ENCODE data around the gene TERF2IP.

TERF2IP gene

DNA sequence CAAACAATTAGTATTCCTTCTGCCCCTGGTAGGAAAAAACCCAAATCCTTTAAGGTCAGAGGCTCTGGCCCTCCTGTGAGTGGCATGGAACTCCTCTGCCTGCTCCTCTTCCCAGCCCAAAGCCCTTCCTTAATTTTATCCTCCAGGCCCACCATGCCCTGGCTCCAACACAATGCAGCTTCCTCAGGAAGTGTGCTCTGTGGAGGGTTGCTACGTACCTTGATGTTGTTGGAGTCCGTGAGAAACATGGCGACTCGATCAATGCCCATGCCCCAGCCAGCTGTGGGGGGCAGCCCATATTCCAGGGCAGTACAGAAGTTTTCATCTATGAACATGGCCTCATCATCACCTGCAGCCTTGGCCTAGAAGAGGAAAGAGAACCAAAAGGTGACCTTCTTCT lies 19.2 kb upstream of the TERF2IP start:
- TF ChIP-seq, protein P1, sequence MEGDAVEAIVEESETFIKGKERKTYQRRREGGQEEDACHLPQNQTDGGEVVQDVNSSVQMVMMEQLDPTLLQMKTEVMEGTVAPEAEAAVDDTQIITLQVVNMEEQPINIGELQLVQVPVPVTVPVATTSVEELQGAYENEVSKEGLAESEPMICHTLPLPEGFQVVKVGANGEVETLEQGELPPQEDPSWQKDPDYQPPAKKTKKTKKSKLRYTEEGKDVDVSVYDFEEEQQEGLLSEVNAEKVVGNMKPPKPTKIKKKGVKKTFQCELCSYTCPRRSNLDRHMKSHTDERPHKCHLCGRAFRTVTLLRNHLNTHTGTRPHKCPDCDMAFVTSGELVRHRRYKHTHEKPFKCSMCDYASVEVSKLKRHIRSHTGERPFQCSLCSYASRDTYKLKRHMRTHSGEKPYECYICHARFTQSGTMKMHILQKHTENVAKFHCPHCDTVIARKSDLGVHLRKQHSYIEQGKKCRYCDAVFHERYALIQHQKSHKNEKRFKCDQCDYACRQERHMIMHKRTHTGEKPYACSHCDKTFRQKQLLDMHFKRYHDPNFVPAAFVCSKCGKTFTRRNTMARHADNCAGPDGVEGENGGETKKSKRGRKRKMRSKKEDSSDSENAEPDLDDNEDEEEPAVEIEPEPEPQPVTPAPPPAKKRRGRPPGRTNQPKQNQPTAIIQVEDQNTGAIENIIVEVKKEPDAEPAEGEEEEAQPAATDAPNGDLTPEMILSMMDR (IDR thresholded peaks at IDR 0.05; ENCODE audit: unreplicated experiment in 3 of 3) = no peak
- Mint-ChIP-seq H3K27me3 (ENCODE audit: low read depth) (no peaks in the 10 kb centered on the region), H3K9me3 (no peaks in the 10 kb centered on the region), H3K36me3 (ENCODE audit: low read depth) (peaks cover 69% of the 10 kb centered on the region), H3K4me3 (no peak overlapping the region), H3K27ac (peak overlapping the region in 1 of 3 experiments; percentile 50), H3K4me1 (no peaks in the 10 kb centered on the region)

DNA sequence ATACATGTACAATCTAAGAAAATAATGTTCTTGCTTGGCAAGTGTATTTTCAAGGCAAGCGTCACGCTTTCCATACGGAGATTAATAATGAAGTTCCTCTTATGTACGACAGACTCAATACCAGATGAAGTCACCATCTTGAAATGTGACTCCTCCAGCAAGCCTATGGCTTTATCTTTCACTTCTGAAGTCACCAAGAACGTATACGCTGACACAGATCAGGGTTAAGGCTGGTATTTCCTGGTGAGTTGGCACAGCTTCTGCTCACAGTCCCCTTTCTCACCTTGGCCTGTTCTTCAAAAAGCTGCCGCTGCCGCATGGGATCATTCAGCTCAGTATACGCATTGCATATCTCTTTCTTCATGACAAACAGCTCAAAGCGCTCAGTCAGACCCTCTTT lies 18.4 kb upstream of the TERF2IP start:
- TF ChIP-seq, protein P1 (IDR thresholded peaks at IDR 0.05; ENCODE audit: unreplicated experiment in 3 of 3) = no peak
- Mint-ChIP-seq H3K9me3 (no peaks in the 10 kb centered on the region), H3K27me3 (ENCODE audit: low read depth) (no peaks in the 10 kb centered on the region), H3K36me3 (ENCODE audit: low read depth) (peaks cover 75% of the 10 kb centered on the region), H3K4me1 (no peaks in the 10 kb centered on the region), H3K4me3 (no peak overlapping the region), H3K27ac (no peak overlapping the region)

GRCh38 chr16:75630052-75630451 lies 17.5 kb upstream of the TERF2IP start:
- Mint-ChIP-seq H3K4me3 (no peak overlapping the region), H3K27me3 (ENCODE audit: low read depth) (no peaks in the 10 kb centered on the region), H3K9me3 (no peaks in the 10 kb centered on the region), H3K27ac (no peak overlapping the region), H3K4me1 (no peaks in the 10 kb centered on the region), H3K36me3 (ENCODE audit: low read depth) (peaks cover 80% of the 10 kb centered on the region)
- TF ChIP-seq, protein P1 (IDR thresholded peaks at IDR 0.05; ENCODE audit: unreplicated experiment in 3 of 3) = no peak

GRCh38 chr16:75632857-75633256 lies 14.7 kb upstream of the TERF2IP start:
- TF ChIP-seq, protein P1 (IDR thresholded peaks at IDR 0.05; ENCODE audit: unreplicated experiment in 3 of 3) = no peak
- H3K4me1 Mint-ChIP-seq = no peaks in the 10 kb centered on the region
- H3K27ac Mint-ChIP-seq = no peak overlapping the region
- no peaks in the 10 kb centered on the region for H3K9me3 Mint-ChIP-seq
- H3K36me3 Mint-ChIP-seq (ENCODE audit: low read depth) = peaks cover 85% of the 10 kb centered on the region
- no peaks in the 10 kb centered on the region for H3K27me3 Mint-ChIP-seq (ENCODE audit: low read depth)
- no peak overlapping the region for H3K4me3 Mint-ChIP-seq

GRCh38 chr16:75635036-75635435 lies 12.5 kb upstream of the TERF2IP start:
- H3K36me3 Mint-ChIP-seq (ENCODE audit: low read depth) = peaks cover 79% of the 10 kb centered on the region
- H3K9me3 Mint-ChIP-seq = no peaks in the 10 kb centered on the region
- H3K4me1 Mint-ChIP-seq = no peaks in the 10 kb centered on the region
- no peak overlapping the region for H3K27ac Mint-ChIP-seq
- no peaks in the 10 kb centered on the region for H3K27me3 Mint-ChIP-seq (ENCODE audit: low read depth)
- TF ChIP-seq, protein P1 (IDR thresholded peaks at IDR 0.05; ENCODE audit: unreplicated experiment in 3 of 3) = no peak
- H3K4me3 Mint-ChIP-seq = no peak overlapping the region

DNA sequence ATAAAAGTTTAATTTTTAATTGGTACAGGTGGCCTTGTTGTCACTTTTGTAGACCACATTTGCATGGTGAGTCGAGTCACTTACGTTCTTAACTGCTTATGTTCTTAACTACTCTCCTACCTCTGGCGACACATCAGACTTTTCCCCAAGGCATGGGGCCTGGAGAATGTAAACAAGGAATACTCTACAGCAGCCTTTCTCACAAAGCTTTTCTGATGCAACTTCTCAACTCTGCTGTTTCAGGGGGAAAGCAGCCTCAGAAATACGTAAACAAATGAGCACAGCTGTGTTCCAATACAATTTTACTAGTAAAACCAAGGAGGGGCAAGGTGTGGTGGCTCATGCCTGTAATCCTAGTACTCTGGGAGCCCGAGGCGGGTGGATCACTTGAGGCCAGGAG lies 7.0 kb upstream of the TERF2IP start:
- Mint-ChIP-seq H3K36me3 (ENCODE audit: low read depth) (peaks cover 75% of the 10 kb centered on the region), H3K4me3 (no peak overlapping the region)

More for the DNA sequence above, 7.0 kb upstream of the TERF2IP start:
- Mint-ChIP-seq H3K27ac (peak overlapping the region in 1 of 3 experiments; percentile 56), H3K4me1 (peaks cover 8% of the 10 kb centered on the region), H3K27me3 (ENCODE audit: low read depth) (no peaks in the 10 kb centered on the region), H3K9me3 (no peaks in the 10 kb centered on the region)
- TF ChIP-seq, protein P1 (IDR thresholded peaks at IDR 0.05; ENCODE audit: unreplicated experiment in 3 of 3) = no peak

Data from nephron (organoid).